GM23338 (cell line): ENCODE results near the gene IRF2BP1. TPM values are rescaled to one million over a fixed set of nuclear protein-coding genes. Genes with fewer than 3 reads are reported as not detected.

ENCODE experiments used
- ATAC-seq: fragments of 200-7000 bp; cut with Tn5 transposase; 3 replicates; pipeline ENCODE4 v1.9.1; 2020
- DNase-seq: peaks from one replicate; pipeline ENCODE4 v3.0.0-alpha.2; 2015; ENCODE audit warnings: low spot score
- H2AFZ ChIP-seq: fragments of 200-600 bp; sonication (generic); 2 replicates; pipeline ENCODE4 v1.8.0; 2016; ENCODE audit warnings: antibody characterized with exemption, mild to moderate bottlenecking, moderate library complexity
- H3F3A ChIP-seq: fragments of 200-600 bp; sonication (generic); replicated peaks from 2 replicates; pipeline ENCODE4 v1.8.0; 2017; ENCODE audit warnings: antibody characterized with exemption, mixed run types, low read depth
- H3K27ac ChIP-seq: fragments of 200-600 bp; sonication (generic); 2 replicates; pipeline ENCODE4 v1.6.1; 2016; ENCODE audit warnings: low read depth
- H3K27me3 ChIP-seq: fragments of 200-600 bp; sonication (generic); 2 replicates; pipeline ENCODE4 v1.8.0; 2016; ENCODE audit warnings: mild to moderate bottlenecking, mixed run types, moderate library complexity; ENCODE audit not compliant: insufficient read depth
- H3K36me3 ChIP-seq: fragments of 200-600 bp; sonication (generic); 2 replicates; pipeline ENCODE4 v1.8.0; 2016; ENCODE audit warnings: mild to moderate bottlenecking; ENCODE audit not compliant: insufficient read depth
- H3K4me1 ChIP-seq: fragments of 200-600 bp; sonication (generic); 2 replicates; pipeline ENCODE4 v1.8.0; 2016; ENCODE audit warnings: mild to moderate bottlenecking, moderate library complexity; ENCODE audit not compliant: insufficient read depth
- H3K4me2 ChIP-seq: fragments of 200-600 bp; sonication (generic); 2 replicates; pipeline ENCODE4 v1.7.1; 2017; ENCODE audit warnings: mixed run types
- H3K4me3 ChIP-seq: fragments of 200-600 bp; sonication (generic); 2 replicates; pipeline ENCODE4 v1.6.1; 2016; ENCODE audit warnings: mixed run types
- H3K79me2 ChIP-seq: fragments of 200-600 bp; sonication (generic); replicated peaks from 2 replicates; pipeline ENCODE4 v1.8.0; 2017; ENCODE audit warnings: mild to moderate bottlenecking; ENCODE audit not compliant: insufficient read depth
- H3K9me2 ChIP-seq: fragments of 200-600 bp; sonication (generic); 2 replicates; pipeline ENCODE4 v1.8.0; 2017; ENCODE audit not compliant: insufficient read depth
- H4K20me1 ChIP-seq: fragments of 200-600 bp; sonication (generic); replicated peaks from 2 replicates; pipeline ENCODE4 v1.8.0; 2017; ENCODE audit warnings: mild to moderate bottlenecking; ENCODE audit not compliant: insufficient read depth
- H3K27ac Mint-ChIP-seq: 2 replicates; pipeline ENCODE4 v1.8.0; 2020; ENCODE audit warnings: inconsistent platforms, mild to moderate bottlenecking, moderate library complexity, mixed read lengths
- H3K27me3 Mint-ChIP-seq: 3 replicates; pipeline ENCODE4 v1.8.0; 2022; ENCODE audit warnings: low read depth, mild to moderate bottlenecking, moderate library complexity, mixed read lengths, inconsistent platforms; ENCODE audit not compliant: insufficient read depth, poor library complexity
- H3K36me3 Mint-ChIP-seq: 3 replicates; pipeline ENCODE4 v1.8.0; 2021; ENCODE audit warnings: low read depth, mild to moderate bottlenecking, inconsistent platforms, moderate library complexity, mixed read lengths
- H3K4me1 Mint-ChIP-seq: 3 replicates; pipeline ENCODE4 v1.8.0; 2020; ENCODE audit warnings: mild to moderate bottlenecking, inconsistent platforms, mixed read lengths
- H3K4me3 Mint-ChIP-seq: 3 replicates; pipeline ENCODE4 v1.8.0; 2021; ENCODE audit warnings: moderate library complexity, mild to moderate bottlenecking, inconsistent platforms, mixed read lengths
- H3K9me3 Mint-ChIP-seq: 3 replicates; pipeline ENCODE4 v1.8.0; 2020; ENCODE audit warnings: moderate library complexity, mild to moderate bottlenecking, inconsistent platforms, mixed read lengths
- CREB1 ChIP-seq: fragments of 250-450 bp; sonication (Bioruptor Pico); IDR thresholded peaks from 2 replicates; pipeline ENCODE4 v1.5.0; 2020; ENCODE audit warnings: low read depth, mild to moderate bottlenecking, moderate library complexity
- CTCF ChIP-seq, 2 experiments: fragments of 200-600 bp in 1 of 2; sonication (generic) in 1 of 2; conservative IDR thresholded peaks; 2 replicates each; pipeline versions ENCODE4 v1.5.1 to v1.6.1; 2016 to 2017; ENCODE audit warnings: antibody characterized with exemption in 2 of 2, low read depth in 2 of 2, mild to moderate bottlenecking in 2 of 2, moderate library complexity in 1 of 2
- ETS1 ChIP-seq: IDR thresholded peaks from 2 replicates; pipeline ENCODE4 v1.6.1; 2016; ENCODE audit warnings: antibody characterized with exemption
- EZH2 ChIP-seq: fragments of 200-600 bp; sonication (generic); IDR thresholded peaks from one replicate; pipeline ENCODE4 v1.8.0; 2017; ENCODE audit warnings: antibody characterized with exemption, mild to moderate bottlenecking, low read depth; ENCODE audit not compliant: unreplicated experiment
- EZH2phosphoT487 ChIP-seq: fragments of 200-600 bp; sonication (generic); IDR thresholded peaks from one replicate; pipeline ENCODE4 v1.8.1; 2018; ENCODE audit warnings: antibody characterized with exemption; ENCODE audit not compliant: unreplicated experiment
- JUNB ChIP-seq: IDR thresholded peaks from one replicate; pipeline ENCODE4 v1.6.1; 2016; ENCODE audit warnings: antibody characterized with exemption; ENCODE audit not compliant: unreplicated experiment
- POLR2AphosphoS5 ChIP-seq: IDR thresholded peaks from 2 replicates; pipeline ENCODE4 v1.6.1; 2016; ENCODE audit warnings: antibody characterized with exemption, low read depth
- STAT1 ChIP-seq: IDR thresholded peaks from one replicate; pipeline ENCODE4 v1.6.1; 2016; ENCODE audit warnings: antibody characterized with exemption; ENCODE audit not compliant: unreplicated experiment
- ZNF114 ChIP-seq: fragments of 250-450 bp; sonication (Bioruptor Pico); IDR thresholded peaks from 2 replicates; pipeline ENCODE4 v1.5.0; 2020; ENCODE audit warnings: mild to moderate bottlenecking, moderate library complexity
- ZNF462 ChIP-seq: fragments of 250-450 bp; sonication (Bioruptor Pico); IDR thresholded peaks from 2 replicates; pipeline ENCODE4 v1.5.0; 2020; ENCODE audit warnings: mild to moderate bottlenecking, moderate library complexity
- polyA plus RNA-seq: library from polyadenylated mRNA; unstranded; fragments of >200 nt; fragmentation: Nextera tagmentation; extraction: Ambion mirVana; gene quantifications from 2 replicates; pipeline ENCODE4 v1.2.1, GENCODE V29; 2016
- total RNA-seq: library from RNA; depleted of rRNA; stranded (reverse); fragments of >200 nt; shearing (Covaris generic); gene quantifications from 2 replicates; pipeline ENCODE4 v1.2.3, GENCODE V29; 2014

Gene IRF2BP1
- total and polyA plus RNA-seq, 2 experiments from 2014 or later = 10.4 to 41.6 TPM

- H3K27me3 ChIP-seq = no peaks in the 10 kb centered on the region
- H3K4me2 ChIP-seq = no peak overlapping the region; the same call in 1 of the 2 replicates
- no peaks in the 10 kb centered on the region for H3K4me1 ChIP-seq
- TF ChIP-seq EZH2phosphoT487 = no peak
- no peak for TF ChIP-seq ETS1
- no peak for TF ChIP-seq ZNF114 (CRISPR knock-in tag)
- TF ChIP-seq EZH2 = no peak
- no peak for TF ChIP-seq CREB1 (CRISPR knock-in tag)
- TF ChIP-seq STAT1 = no peak
- H3K4me3 ChIP-seq = no peak overlapping the region
- Mint-ChIP-seq H3K4me3 (no peak overlapping the region), H3K4me1 (no peaks in the 10 kb centered on the region; the same call in 2 of the 3 replicates), H3K27ac (no peak overlapping the region), H3K36me3 (no peaks in the 10 kb centered on the region), H3K27me3 (peaks cover 9% of the 10 kb centered on the region), H3K9me3 (no peaks in the 10 kb centered on the region; the same call in 2 of the 3 replicates)
- no peaks in the 10 kb centered on the region for H3K9me2 ChIP-seq
- no peaks in the 10 kb centered on the region for H3K79me2 ChIP-seq
- H3K27ac ChIP-seq = no peak overlapping the region
- peak; percentile 33 for DNase-seq
- no peaks in the 10 kb centered on the region for H3K36me3 ChIP-seq
- ATAC-seq = peak; percentile 29
- H2AFZ ChIP-seq = peak overlapping the region; percentile 86; the same call in 1 of the 2 replicates
- no peaks in the 10 kb centered on the region for H4K20me1 ChIP-seq
- H3F3A ChIP-seq = peaks cover 9% of the 10 kb centered on the region; the same call in 1 of the 2 replicates
Observed at GRCh38 chr19:45919678-45920077, 33.7 kb upstream of the IRF2BP1 start.

GRCh38 chr19:45918721-45919120 lies 32.8 kb upstream of the IRF2BP1 start:
- Histone ChIP-seq H3K27ac (no peak overlapping the region), H3K4me1 (no peaks in the 10 kb centered on the region), H3K79me2 (no peaks in the 10 kb centered on the region), H4K20me1 (no peaks in the 10 kb centered on the region), H3K27me3 (no peaks in the 10 kb centered on the region), H3F3A (peaks cover 9% of the 10 kb centered on the region; the same call in 1 of the 2 replicates), H2AFZ (no peak overlapping the region), H3K36me3 (no peaks in the 10 kb centered on the region), H3K4me3 (no peak overlapping the region), H3K4me2 (no peak overlapping the region), H3K9me2 (no peaks in the 10 kb centered on the region)
- no peak overlapping the region for H3K4me3 Mint-ChIP-seq
- no peaks in the 10 kb centered on the region; the same call in 2 of the 3 replicates for H3K9me3 Mint-ChIP-seq
- ATAC-seq (no peak), DNase-seq (no peak)
- peaks cover 9% of the 10 kb centered on the region for H3K27me3 Mint-ChIP-seq
- H3K4me1 Mint-ChIP-seq = no peaks in the 10 kb centered on the region; the same call in 2 of the 3 replicates
- H3K27ac Mint-ChIP-seq = no peak overlapping the region
- H3K36me3 Mint-ChIP-seq = no peaks in the 10 kb centered on the region
- TF ChIP-seq POLR2AphosphoS5 (no peak), ZNF114 (CRISPR knock-in tag) (no peak), STAT1 (no peak), EZH2phosphoT487 (no peak), ZNF462 (CRISPR knock-in tag) (no peak), CTCF (conservative IDR thresholded peaks at IDR 0.05; ENCODE audit: low read depth in 2 of 2) (no peak), JUNB (no peak), EZH2 (no peak)
